HG02798 (cell line): ENCODE measurements around the gene EXOSC1.
"Not testable (repeated sequence)": the region's sequence is repeated elsewhere in the genome, so short reads cannot be mapped to it uniquely, and the experiment has no call there.

Source experiments
- ATAC-seq: cut with Tn5 transposase; IDR thresholded peaks from one replicate; pipeline ENCODE4 v1.9.1; 2021; ENCODE audit warnings: mild to moderate bottlenecking; ENCODE audit not compliant: unreplicated experiment, poor library complexity

EXOSC1 gene

GRCh38 chr10:97445722-97446639 is at the start of gene EXOSC1, which contains the start of gene ZDHHC16:
Gene EXOSC1 (minus strand): TSS chr10:97446006. CDS start chr10:97445985, 21 bp downstream.
Gene ZDHHC16 (plus strand): TSS chr10:97446175. CDS start chr10:97451676, 5,501 bp downstream.
- ATAC-seq: peak; percentile 98

GRCh38 chr10:97494863-97495506 is 49.2 kb upstream of the EXOSC1 start:
- no peak for ATAC-seq

- no peak for ATAC-seq
Measured at GRCh38 chr10:97494151-97494550, 48.3 kb upstream of the EXOSC1 start.

GRCh38 chr10:97490592-97490991 is 44.8 kb upstream of the EXOSC1 start:
- ATAC-seq: no peak

- no peak for ATAC-seq
Measured at GRCh38 chr10:97485647-97486281, 40.0 kb upstream of the EXOSC1 start.

GRCh38 chr10:97483921-97484320 is 38.1 kb upstream of the EXOSC1 start:
- no peak for ATAC-seq

GRCh38 chr10:97483506-97483905 is 37.7 kb upstream of the EXOSC1 start:
- ATAC-seq: no peak

GRCh38 chr10:97482381-97482780 is 36.6 kb upstream of the EXOSC1 start:
- ATAC-seq: no peak

- no peak for ATAC-seq
Measured at GRCh38 chr10:97481071-97481470, 35.3 kb upstream of the EXOSC1 start.

GRCh38 chr10:97479939-97480338 is 34.1 kb upstream of the EXOSC1 start:
- no peak for ATAC-seq

- not testable (repeated sequence) for ATAC-seq
Measured at GRCh38 chr10:97479410-97479809, 33.6 kb upstream of the EXOSC1 start.

- ATAC-seq: no peak
Measured at GRCh38 chr10:97475936-97476594, 30.3 kb upstream of the EXOSC1 start.

GRCh38 chr10:97474918-97475317 is 29.1 kb upstream of the EXOSC1 start:
- ATAC-seq: no peak

- ATAC-seq: not testable (repeated sequence)
Measured at GRCh38 chr10:97468781-97469180, 23.0 kb upstream of the EXOSC1 start.

- ATAC-seq: no peak
Measured at GRCh38 chr10:97468162-97468561, 22.4 kb upstream of the EXOSC1 start.

- no peak for ATAC-seq
Measured at GRCh38 chr10:97466755-97467154, 20.9 kb upstream of the EXOSC1 start.

GRCh38 chr10:97465982-97466381 is 20.2 kb upstream of the EXOSC1 start:
- no peak for ATAC-seq

GRCh38 chr10:97464226-97464625 is 18.4 kb upstream of the EXOSC1 start:
- ATAC-seq: no peak

GRCh38 chr10:97463363-97464132 is 17.7 kb upstream of the EXOSC1 start:
- peak; percentile 53 for ATAC-seq

- ATAC-seq: no peak
Measured at GRCh38 chr10:97462309-97462708, 16.5 kb upstream of the EXOSC1 start.
